Colonic mucosa (tissue), 4 donors: ENCODE measurements around the gene MANEA. TPM values are rescaled to one million over a fixed set of nuclear protein-coding genes. Genes with fewer than 3 reads are reported as not detected.
A peak's percentile ranks its signal among the peaks of the same experiment; 100 is the strongest.
"Not testable (repeated sequence)": the region's sequence is repeated elsewhere in the genome, so short reads cannot be mapped to it uniquely, and the experiment has no call there.

Experiments
- DNase-seq: peaks from one replicate; pipeline ENCODE4 v3.0.0-alpha.2; 2020
- H3K27ac ChIP-seq: fragments of 200-600 bp; one replicate; pipeline ENCODE4 v1.8.0; 2021
- H3K27me3 ChIP-seq: fragments of 200-600 bp; one replicate; pipeline ENCODE4 v1.8.0; 2021
- H3K36me3 ChIP-seq: fragments of 200-600 bp; one replicate; pipeline ENCODE4 v1.8.0; 2021
- H3K4me1 ChIP-seq: fragments of 200-600 bp; one replicate; pipeline ENCODE4 v1.8.0; 2021; ENCODE audit warnings: mild to moderate bottlenecking
- H3K4me3 ChIP-seq: fragments of 200-600 bp; one replicate; pipeline ENCODE4 v1.8.0; 2021
- H3K9ac ChIP-seq, 2 donors: one replicate each; pipeline ENCODE4 v1.7.0; 2013; ENCODE audit warnings: control low read depth in 2 of 2, low read depth in 2 of 2, low read length in 2 of 2
- H3K9me3 ChIP-seq: fragments of 200-600 bp; one replicate; pipeline ENCODE4 v1.8.0; 2021
- CTCF ChIP-seq: fragments of 200-600 bp; IDR thresholded peaks from one replicate; pipeline ENCODE4 v1.8.0; 2022; ENCODE audit warnings: antibody characterized with exemption, mild to moderate bottlenecking
- intact Hi-C: fragments of 100-400 bp; cut with DNase I; formaldehyde crosslinking; loops from one replicate; pipeline ENCODE4 v1.14.1; 2022
- total RNA-seq, 2 donors: library from RNA; stranded (reverse); fragmentation: NEBNext Ultra II Directional in 1 of 2; extraction: Animal tissue kit (Norgen Biotek cat#: 25700) in 1 of 2; gene quantifications; one replicate each; pipeline ENCODE4 v1.2.1, GENCODE V29; 2021
- donor health status: healthy.
- donor health status: DM: no; HTN: no; CAD: no.
- donor health status: DM: no; HTN: no; CAD: no.

MANEA gene
- total RNA-seq, 2 donors from 2014 or later, result 4.9 to 7.5 TPM

GRCh38 chr6:95576218-95576997 lies 927 bp upstream of the MANEA start:
- H3K9ac ChIP-seq, result peak overlapping the region; percentile 68 to 93
- no peaks in the 10 kb centered on the region for H3K36me3 ChIP-seq
- H3K9me3 ChIP-seq, result no peaks in the 10 kb centered on the region
- H3K4me3 ChIP-seq, result peak overlapping the region; percentile 62
- peak overlapping the region; percentile 79 for H3K27ac ChIP-seq
- no peak for DNase-seq
- no peaks in the 10 kb centered on the region for H3K4me1 ChIP-seq
- no peaks in the 10 kb centered on the region for H3K27me3 ChIP-seq
- intact Hi-C loops, result no loop called here
- no peak for TF ChIP-seq CTCF

DNA sequence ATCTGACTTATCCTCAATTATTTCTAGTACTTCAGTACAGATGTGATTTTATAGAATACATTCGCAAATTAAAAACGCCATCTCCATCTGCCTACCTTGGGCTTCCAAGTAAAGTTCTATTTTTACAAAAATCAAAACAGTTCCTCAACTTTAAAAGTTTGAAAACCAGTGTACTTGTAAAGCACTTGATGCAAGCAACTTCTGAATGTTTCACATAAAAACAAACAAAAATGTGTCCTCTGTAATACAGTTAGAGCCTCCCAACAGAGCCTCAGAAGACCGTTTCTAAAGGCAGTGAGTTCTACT lies 384 bp upstream of the MANEA start:
- no peaks in the 10 kb centered on the region for H3K4me1 ChIP-seq
- intact Hi-C loops, result no loop called here
- H3K9me3 ChIP-seq, result no peaks in the 10 kb centered on the region
- no peak for TF ChIP-seq CTCF
- DNase-seq, result no peak
- H3K4me3 ChIP-seq, result peak overlapping the region; percentile 62
- H3K27me3 ChIP-seq, result no peaks in the 10 kb centered on the region
- peak overlapping the region; percentile 68 to 93 for H3K9ac ChIP-seq
- H3K36me3 ChIP-seq, result no peaks in the 10 kb centered on the region
- H3K27ac ChIP-seq, result peak overlapping the region; percentile 79

DNA sequence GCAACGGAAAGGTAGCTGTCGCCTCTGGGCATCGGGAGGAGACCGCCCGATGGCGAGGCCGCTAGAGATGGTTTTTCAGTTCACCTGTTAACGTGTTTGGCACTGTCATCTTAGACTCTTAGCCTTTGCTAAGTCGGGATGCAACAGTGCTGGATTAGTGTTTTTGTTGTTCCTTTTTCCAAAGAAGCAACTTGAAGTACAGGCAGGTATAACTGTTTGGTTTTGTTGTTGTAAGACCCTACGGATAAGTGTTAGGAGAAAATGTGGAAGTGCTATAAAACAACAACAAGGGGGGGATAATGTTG lies 723 bp downstream of the MANEA start:
- H3K4me3 ChIP-seq, result peak overlapping the region; percentile 62
- H3K4me1 ChIP-seq, result no peaks in the 10 kb centered on the region
- intact Hi-C loops, result no loop called here

DNA sequence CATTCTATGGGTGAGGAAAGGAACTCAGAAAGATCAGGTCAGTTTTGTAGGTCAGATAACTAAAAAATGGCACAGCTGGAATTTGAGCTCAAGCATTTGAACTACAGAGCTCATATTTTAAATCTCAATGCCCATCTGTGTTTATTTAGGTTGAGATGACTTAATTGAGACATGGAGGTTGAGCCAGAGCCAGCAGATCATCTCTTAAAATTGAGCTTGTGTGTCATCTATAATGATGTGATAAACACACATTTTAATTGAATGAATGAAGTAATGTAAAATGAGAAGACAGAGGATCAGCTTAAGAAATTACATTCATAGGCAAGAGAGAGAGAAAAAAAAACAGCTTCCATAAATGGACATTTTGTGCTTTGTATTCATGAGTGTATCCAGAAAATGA lies 3.7 kb downstream of the MANEA start:
- H3K27ac ChIP-seq, result no peak overlapping the region
- DNase-seq, result no peak
- intact Hi-C loops, result no loop called here
- H3K4me1 ChIP-seq, result no peaks in the 10 kb centered on the region
- H3K4me3 ChIP-seq, result no peak overlapping the region
- no peaks in the 10 kb centered on the region for H3K27me3 ChIP-seq
- H3K9me3 ChIP-seq, result no peaks in the 10 kb centered on the region
- no peaks in the 10 kb centered on the region for H3K36me3 ChIP-seq
- no peak overlapping the region for H3K9ac ChIP-seq
- TF ChIP-seq CTCF, result no peak

More for the DNA sequence above, 723 bp downstream of the MANEA start:
- Histone ChIP-seq H3K36me3 (no peaks in the 10 kb centered on the region), H3K27ac (peak overlapping the region; percentile 79), H3K9ac (peak overlapping the region; percentile 68 to 93), H3K27me3 (no peaks in the 10 kb centered on the region), H3K9me3 (no peaks in the 10 kb centered on the region)
- TF ChIP-seq CTCF, result no peak
- DNase-seq, result no peak

- H3K9me3 ChIP-seq, H3K4me3 ChIP-seq, H3K4me1 ChIP-seq, intact Hi-C loops, DNase-seq, H3K9ac ChIP-seq, H3K27ac ChIP-seq, H3K36me3 ChIP-seq, H3K27me3 ChIP-seq: not testable (repeated sequence)
These were observed 6.9 kb downstream of the MANEA start for GRCh38 chr6:95584226-95584625.

DNA sequence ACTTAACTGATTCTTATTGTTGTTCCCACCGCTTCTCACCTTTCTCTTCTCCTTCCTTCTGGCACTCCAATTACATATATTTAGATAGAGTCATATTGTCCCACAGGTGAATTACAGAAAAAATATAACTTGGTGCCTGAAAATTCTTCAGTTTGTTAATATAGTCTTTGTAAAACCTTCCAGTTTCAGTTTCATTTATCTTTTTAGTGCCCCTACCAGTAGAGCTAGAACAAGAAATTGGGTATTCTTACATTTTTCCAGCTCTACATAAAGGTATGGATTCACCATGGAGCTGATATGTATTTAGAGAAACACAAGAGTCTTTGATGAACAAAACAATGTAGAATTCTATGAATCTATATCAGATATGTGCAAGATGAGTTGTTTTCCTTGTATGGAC lies 10.7 kb downstream of the MANEA start:
- no peak for TF ChIP-seq CTCF
- no peak overlapping the region for H3K4me3 ChIP-seq
- H3K4me1 ChIP-seq, result no peaks in the 10 kb centered on the region
- H3K9ac ChIP-seq, result no peak overlapping the region
- H3K36me3 ChIP-seq, result no peaks in the 10 kb centered on the region
- H3K27me3 ChIP-seq, result no peaks in the 10 kb centered on the region
- DNase-seq, result no peak
- intact Hi-C loops, result no loop called here
- no peak overlapping the region for H3K27ac ChIP-seq
- no peaks in the 10 kb centered on the region for H3K9me3 ChIP-seq
